H1 (cell line): ENCODE results near the gene HHAT. TPM values are rescaled to one million over a fixed set of nuclear protein-coding genes. Genes with fewer than 3 reads are reported as not detected.

ENCODE experiments used
- CTCF ChIA-PET: fragments of 300-600 bp; sonication (Branson Sonifier 250); formaldehyde crosslinking; loops from one replicate; lab custom pipeline; 2021; ENCODE audit not compliant: partially characterized antibody; lab: Charles Lee
- POLR2A ChIA-PET: fragments of 300-600 bp; sonication (Branson Sonifier 250); formaldehyde crosslinking; loops from one replicate; lab custom pipeline; 2021; ENCODE audit warnings: inconsistent platforms; ENCODE audit not compliant: partially characterized antibody; lab: Charles Lee
- DNase-seq, 2 experiments: peaks; one replicate each; pipeline versions ENCODE4 v3.0.0 to v3.0.0-alpha.2; 2010 to 2022; ENCODE audit warnings: low spot score in 2 of 2, low read depth in 1 of 2, mixed read lengths in 1 of 2
- FAIRE-seq: peaks from 2 replicates; lab custom pipeline; 2011; peaks lifted over from hg19 to GRCh38; lab: Jason Lieb, UNC
- H2AFZ ChIP-seq: 2 replicates; pipeline ENCODE4 v1.8.1; 2012; ENCODE audit warnings: low read length, inconsistent platforms
- H2AK5ac ChIP-seq: 2 replicates; pipeline ENCODE4 v1.6.1; 2013; ENCODE audit warnings: low read depth, low read length
- H2BK120ac ChIP-seq: replicated peaks from 2 replicates; pipeline ENCODE3; 2013; ENCODE audit warnings: low read depth, low read length, inconsistent platforms
- H2BK12ac ChIP-seq: 2 replicates; pipeline ENCODE4 v1.6.1; 2013; ENCODE audit warnings: low read depth, low read length
- H2BK15ac ChIP-seq: 2 replicates; pipeline ENCODE4 v1.6.1; 2013; ENCODE audit warnings: low read length
- H2BK20ac ChIP-seq: 2 replicates; pipeline ENCODE4 v1.6.1; 2013; ENCODE audit warnings: low read length
- H2BK5ac ChIP-seq: 2 replicates; pipeline ENCODE4 v1.6.1; 2013; ENCODE audit warnings: low read depth, low read length
- H3K14ac ChIP-seq: 2 replicates; pipeline ENCODE4 v1.6.1; 2013; ENCODE audit warnings: inconsistent platforms; ENCODE audit not compliant: insufficient read length
- H3K18ac ChIP-seq: 2 replicates; pipeline ENCODE4 v1.6.1; 2013; ENCODE audit warnings: low read length; ENCODE audit errors: extremely low read depth
- H3K23ac ChIP-seq: 2 replicates; pipeline ENCODE4 v1.6.1; 2013; ENCODE audit warnings: inconsistent platforms; ENCODE audit not compliant: insufficient read length
- H3K23me2 ChIP-seq: 2 replicates; pipeline ENCODE4 v1.6.1; 2013; ENCODE audit warnings: low read depth, low read length
- H3K27ac ChIP-seq: 2 replicates; pipeline ENCODE4 v1.6.1; 2011; ENCODE audit warnings: low read depth, low read length, inconsistent platforms
- H3K27me3 ChIP-seq, 4 experiments: replicated peaks in 1 of 4; 1 replicate in 1 of 4; 2 replicates in 3 of 4; pipeline versions ENCODE4 v1.6.1 to v1.8.1; 2011 to 2013; ENCODE audit warnings: low read length in 3 of 4, mild to moderate bottlenecking in 3 of 4, inconsistent platforms in 2 of 4, mixed read lengths in 2 of 4, moderate library complexity in 1 of 4; ENCODE audit not compliant: control insufficient read depth in 3 of 4, insufficient read depth in 3 of 4; ENCODE audit errors: extremely low read depth in 1 of 4
- H3K36me3 ChIP-seq, 4 experiments: 2 replicates each; pipeline versions ENCODE4 v1.6.1 to v1.8.1; 2011 to 2013; ENCODE audit warnings: mild to moderate bottlenecking in 4 of 4, low read length in 3 of 4, moderate library complexity in 2 of 4, control low read depth in 1 of 4, inconsistent platforms in 1 of 4; ENCODE audit not compliant: insufficient read depth in 4 of 4, control insufficient read depth in 2 of 4
- H3K4ac ChIP-seq: replicated peaks from 2 replicates; pipeline ENCODE3; 2013; ENCODE audit warnings: low read length, low read depth, mixed read lengths, inconsistent platforms; ENCODE audit not compliant: insufficient read length
- H3K4me1 ChIP-seq, 4 experiments: replicated peaks in 1 of 4; 1 replicate in 1 of 4; 2 replicates in 3 of 4; pipeline versions ENCODE4 v1.6.1 to v1.8.1; 2011 to 2013; ENCODE audit warnings: low read length in 3 of 4, inconsistent platforms in 2 of 4, mixed read lengths in 1 of 4; ENCODE audit not compliant: insufficient read depth in 4 of 4, control insufficient read depth in 3 of 4
- H3K4me2 ChIP-seq, 2 experiments: 2 replicates each; pipeline versions ENCODE4 v1.6.1 to v1.8.1; 2011 to 2013; ENCODE audit warnings: low read depth in 2 of 2, low read length in 2 of 2, control low read depth in 1 of 2, inconsistent platforms in 1 of 2, mild to moderate bottlenecking in 1 of 2; ENCODE audit not compliant: insufficient read depth in 1 of 2
- H3K4me3 ChIP-seq, 4 experiments: fragments of 200-600, 300-600 bp in 1 of 4; sonication (generic), shearing (Covaris generic), sonication (Bioruptor Twin) in 1 of 4; 2 replicates each; pipeline versions ENCODE4 v1.5.1 to v1.8.1; 2011 to 2016; ENCODE audit warnings: low read length in 4 of 4, low read depth in 3 of 4, control low read depth in 2 of 4, inconsistent platforms in 2 of 4, mild to moderate bottlenecking in 2 of 4, mixed read lengths in 1 of 4, moderate library complexity in 1 of 4; ENCODE audit not compliant: insufficient read depth in 2 of 4; ENCODE audit errors: extremely low read depth in 1 of 4
- H3K56ac ChIP-seq: replicated peaks from 2 replicates; pipeline ENCODE3; 2013; ENCODE audit warnings: low read depth, mild to moderate bottlenecking, mixed read lengths, low read length, inconsistent platforms; ENCODE audit not compliant: insufficient read length
- H3K79me1 ChIP-seq: 2 replicates; pipeline ENCODE4 v1.6.1; 2013; ENCODE audit warnings: low read depth, low read length, control low read depth
- H3K79me2 ChIP-seq, 2 experiments: 2 replicates each; pipeline versions ENCODE4 v1.6.1 to v1.8.1; 2012 to 2013; ENCODE audit warnings: low read length in 2 of 2, mild to moderate bottlenecking in 2 of 2, inconsistent platforms in 1 of 2; ENCODE audit not compliant: insufficient read depth in 2 of 2, control insufficient read depth in 1 of 2
- H3K9ac ChIP-seq, 4 experiments: replicated peaks in 1 of 4; 1 replicate in 1 of 4; 2 replicates in 3 of 4; pipeline versions ENCODE4 v1.6.1 to v1.8.1; 2011 to 2013; ENCODE audit warnings: low read depth in 3 of 4, low read length in 3 of 4, control low read depth in 2 of 4, mild to moderate bottlenecking in 2 of 4, moderate library complexity in 2 of 4, inconsistent platforms in 1 of 4; ENCODE audit errors: extremely low read depth in 1 of 4
- H3K9me3 ChIP-seq, 2 experiments: 2 replicates each; pipeline versions ENCODE4 v1.6.1 to v1.8.1; 2012 to 2013; ENCODE audit warnings: mild to moderate bottlenecking in 2 of 2, moderate library complexity in 2 of 2, control low read depth in 1 of 2, inconsistent platforms in 1 of 2, low read depth in 1 of 2, low read length in 1 of 2, mixed read lengths in 1 of 2; ENCODE audit not compliant: insufficient read depth in 2 of 2
- H4K20me1 ChIP-seq, 2 experiments: replicated peaks in 1 of 2; 2 replicates each; pipeline versions ENCODE3 to v1.8.1; 2011 to 2013; ENCODE audit warnings: inconsistent platforms in 2 of 2, low read length in 2 of 2, mild to moderate bottlenecking in 1 of 2; ENCODE audit not compliant: insufficient read depth in 2 of 2, control insufficient read depth in 1 of 2
- H4K5ac ChIP-seq: 2 replicates; pipeline ENCODE4 v1.6.1; 2013; ENCODE audit warnings: low read length, low read depth, mixed read lengths, inconsistent platforms; ENCODE audit not compliant: insufficient read length
- H4K8ac ChIP-seq: 2 replicates; pipeline ENCODE4 v1.8.0; 2013; ENCODE audit warnings: mild to moderate bottlenecking, moderate library complexity, low read length, inconsistent platforms; ENCODE audit not compliant: insufficient read depth; ENCODE audit errors: extremely low read depth
- H4K91ac ChIP-seq: replicated peaks from 2 replicates; pipeline ENCODE3; 2013; ENCODE audit warnings: low read length, mixed read lengths, inconsistent platforms; ENCODE audit not compliant: insufficient read length
- CREB1 ChIP-seq: IDR thresholded peaks from 2 replicates; pipeline ENCODE4 v1.6.1; 2012; ENCODE audit warnings: inconsistent platforms
- E2F6 ChIP-seq: IDR thresholded peaks from 2 replicates; pipeline ENCODE4 v1.6.1; 2012; ENCODE audit warnings: inconsistent platforms
- RXRA ChIP-seq: IDR thresholded peaks from 2 replicates; pipeline ENCODE4 v1.6.1; 2011; ENCODE audit warnings: low read depth, mild to moderate bottlenecking, low read length, moderate library complexity; ENCODE audit not compliant: insufficient read depth
- polyA plus RNA-seq, 7 experiments: library from polyadenylated mRNA; depleted of rRNA in 3 of 7; stranded (reverse) in 5 of 7; unstranded in 2 of 7; fragments of >200 nt in 5 of 7; fragments of 200-250 nt in 2 of 7; gene quantifications; 1 replicate in 5 of 7; 2 replicates in 1 of 7; 4 replicates in 1 of 7; pipeline versions ENCODE4 v1.2.1 to v1.2.3, GENCODE V29; 2011 to 2013; ENCODE audit warnings: missing spikeins in 2 of 7, mixed read lengths in 2 of 7
- total RNA-seq: library from RNA; stranded (reverse); fragmentation: NEBNext Ultra II Directional; extraction: Animal tissue kit (Norgen Biotek cat#: 25700); gene quantifications from 2 replicates; pipeline ENCODE4 v1.2.1, GENCODE V29; 2021

Gene HHAT
- total and polyA plus RNA-seq, 2 of the 8 experiments (the other 6 are each of a cell fraction or from before 2014, with no cell fraction given) = 0.15 to 0.51 TPM

DNA sequence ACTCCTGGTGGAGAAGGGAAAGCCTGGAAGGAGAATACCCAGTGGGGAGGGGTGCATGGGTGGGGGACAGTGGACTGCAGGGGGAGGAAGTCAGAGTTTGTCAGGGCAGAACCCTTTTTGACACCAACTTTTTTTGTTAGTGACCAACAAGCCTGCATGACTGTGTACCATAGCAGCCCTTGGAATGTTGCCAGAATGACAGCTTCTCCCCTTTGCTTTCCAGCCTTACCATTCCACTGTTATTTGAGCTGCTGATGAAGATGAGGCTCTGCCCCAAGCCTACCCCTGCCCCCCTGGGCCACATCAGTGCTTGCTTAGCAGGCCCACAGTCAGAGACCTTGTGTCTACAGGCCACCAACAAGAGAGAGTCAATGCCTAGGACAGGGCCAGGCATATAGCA, 341.2 kb downstream of the HHAT start:
- H2BK20ac ChIP-seq = no peak overlapping the region
- H3K4me2 ChIP-seq = no peak overlapping the region
- no peaks in the 10 kb centered on the region for H3K27me3 ChIP-seq
- no peak overlapping the region for H4K5ac ChIP-seq
- H3K14ac ChIP-seq = no peak overlapping the region
- H4K91ac ChIP-seq = no peak overlapping the region
- H4K20me1 ChIP-seq = no peaks in the 10 kb centered on the region
- no peak overlapping the region for H3K27ac ChIP-seq
- H2AK5ac ChIP-seq = no peak overlapping the region
- H2AFZ ChIP-seq = no peak overlapping the region
- no peak overlapping the region for H2BK120ac ChIP-seq
- H3K4me3 ChIP-seq = no peak overlapping the region
- H3K79me2 ChIP-seq = no peaks in the 10 kb centered on the region
- no peak overlapping the region for H3K9ac ChIP-seq
- H3K23ac ChIP-seq = no peak overlapping the region
- no peak overlapping the region for H3K18ac ChIP-seq
- no peak overlapping the region for H3K56ac ChIP-seq
- FAIRE-seq = no peak
- H2BK15ac ChIP-seq = no peak overlapping the region
- no peak overlapping the region for H3K4ac ChIP-seq
- ChIA-PET POLR2A (no interaction called here), CTCF (interaction anchor here (1.1 to 2.2 kb wide), 3 partner anchors 15 to 464 kb away, joined by 4 to 6 read pairs (median 4); partner anchors contain the start of gene KCNH1)
- no peaks in the 10 kb centered on the region for H3K79me1 ChIP-seq
- no peak overlapping the region for H2BK5ac ChIP-seq
- DNase-seq = no peak
- no peaks in the 10 kb centered on the region for H3K23me2 ChIP-seq
- H2BK12ac ChIP-seq = no peak overlapping the region
- H3K4me1 ChIP-seq = no peaks in the 10 kb centered on the region
- H3K36me3 ChIP-seq = no peaks in the 10 kb centered on the region
- H3K9me3 ChIP-seq = no peaks in the 10 kb centered on the region
- H4K8ac ChIP-seq = no peak overlapping the region
- TF ChIP-seq CREB1 = no peak
- no peak for TF ChIP-seq E2F6
- TF ChIP-seq RXRA = no peak
